Left colon (tissue), 2 donors: ENCODE results near the gene ANKRD53. TPM values are rescaled to one million over a fixed set of nuclear protein-coding genes. Genes with fewer than 3 reads are reported as not detected.

Experiments
- ATAC-seq: fragments of 200-7000 bp; cut with Tn5 transposase; one replicate; pipeline ENCODE4 v1.9.1; 2020; ENCODE audit warnings: mild to moderate bottlenecking, moderate library complexity
- DNase-seq, 2 donors: peaks; one replicate each; pipeline ENCODE4 v3.0.0-alpha.2; 2020
- intact Hi-C, 2 donors: fragments of 100-400 bp; cut with DNase I in 1 of 2; cut with micrococcal nuclease in 1 of 2; formaldehyde crosslinking; loops; one replicate each; pipeline versions ENCODE4 v1.11.2 to v1.14.0; 2022; cut with DNase I, micrococcal nuclease
- total RNA-seq, 2 donors: library from RNA; stranded (reverse); fragmentation: NEBNext Ultra II Directional; extraction: Animal tissue kit (Norgen Biotek cat#: 25700); gene quantifications; one replicate each; pipeline ENCODE4 v1.2.1, GENCODE V29; 2021
- donor health status: DM: no; HTN: no; CAD: no.
- donor health status: DM: yes; HTN: yes; CAD: no.

Gene ANKRD53
- total RNA-seq, 2 donors from 2014 or later, result 0.61 to 0.70 TPM

DNA sequence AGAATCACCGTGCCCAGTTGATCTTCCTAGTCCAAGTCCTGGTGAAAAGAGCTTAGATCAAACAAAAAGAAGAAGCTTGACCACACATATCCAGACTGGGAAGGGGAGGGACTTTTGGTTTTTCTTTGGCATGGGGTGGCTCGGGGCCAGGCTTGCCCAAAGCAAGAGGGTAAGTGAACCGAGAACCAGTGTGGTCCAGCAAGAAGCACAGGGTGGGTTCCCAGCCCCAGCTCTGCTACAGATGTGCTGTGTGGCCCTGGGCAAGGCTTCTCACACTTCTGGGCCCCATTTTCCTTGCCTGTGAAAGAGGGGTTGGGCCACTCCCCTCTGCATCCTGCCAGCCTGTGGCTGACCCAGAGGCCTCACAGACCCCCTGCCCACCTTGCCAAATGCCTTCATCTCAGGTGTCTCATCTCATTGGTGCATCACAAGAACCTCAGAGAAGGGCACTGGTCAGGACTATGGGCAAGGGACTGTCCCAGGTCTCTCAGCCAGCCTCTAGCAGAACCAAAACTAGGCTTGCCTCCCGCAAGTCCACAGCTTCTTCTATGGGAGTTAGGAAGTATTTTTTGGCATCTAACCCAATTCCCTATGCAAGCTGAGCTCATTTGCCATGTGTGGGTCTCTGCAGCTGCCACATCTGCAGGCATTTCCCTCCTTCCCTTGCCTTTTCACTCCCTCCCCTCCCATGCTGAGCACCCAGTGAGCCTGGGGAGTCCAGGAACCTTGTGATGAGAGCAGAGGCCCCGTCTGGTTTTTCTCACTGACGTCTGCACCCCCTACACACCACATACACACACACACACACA is 35.8 kb upstream of the ANKRD53 start:
- ATAC-seq (no peak), DNase-seq (peak in 1 of 2 donors; percentile 12)
- intact Hi-C loops, result loop anchor here in 1 of 2 donors (10.0 kb wide), 1 partner anchor 158 kb away; no protein-coding TSS in a partner anchor

DNA sequence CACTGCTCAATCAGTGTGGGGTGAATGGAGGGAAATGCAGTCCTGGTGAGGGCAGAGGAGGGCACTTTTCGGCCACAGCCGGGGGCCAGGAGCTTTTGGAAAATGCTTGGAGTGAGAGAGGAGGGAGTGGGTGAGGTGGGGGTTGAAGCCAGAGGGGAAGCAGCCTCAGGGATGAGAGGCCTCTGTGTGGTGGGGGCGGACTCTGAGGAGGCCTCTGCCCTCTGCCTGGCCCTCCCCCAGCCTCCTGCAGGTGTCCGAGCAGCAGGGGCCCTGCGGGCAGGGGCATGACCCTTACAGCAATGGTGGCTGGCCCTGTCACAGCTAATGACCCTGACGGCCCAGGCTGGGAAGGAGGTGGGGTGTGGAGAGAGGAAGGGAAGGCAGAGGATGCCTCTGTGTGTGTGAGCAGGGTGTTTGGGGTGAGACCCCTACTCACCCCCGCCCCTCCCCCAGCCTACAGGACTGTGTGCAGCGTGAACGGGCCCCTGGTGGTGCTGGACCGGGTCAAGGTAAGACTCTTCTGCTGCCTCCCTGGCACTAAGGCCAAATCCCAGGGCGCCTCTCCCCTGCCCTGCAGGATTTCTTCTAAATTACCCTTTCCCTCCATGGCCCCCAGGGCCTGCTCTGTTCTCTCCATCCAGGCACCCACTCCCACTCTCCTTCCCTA is 35.1 kb upstream of the ANKRD53 start:
- intact Hi-C loops, result loop anchor here in 1 of 2 donors (10.0 kb wide), 1 partner anchor 159 kb away; no protein-coding TSS in a partner anchor
- DNase-seq, result peak in 1 of 2 donors; percentile 5
- no peak for ATAC-seq

DNA sequence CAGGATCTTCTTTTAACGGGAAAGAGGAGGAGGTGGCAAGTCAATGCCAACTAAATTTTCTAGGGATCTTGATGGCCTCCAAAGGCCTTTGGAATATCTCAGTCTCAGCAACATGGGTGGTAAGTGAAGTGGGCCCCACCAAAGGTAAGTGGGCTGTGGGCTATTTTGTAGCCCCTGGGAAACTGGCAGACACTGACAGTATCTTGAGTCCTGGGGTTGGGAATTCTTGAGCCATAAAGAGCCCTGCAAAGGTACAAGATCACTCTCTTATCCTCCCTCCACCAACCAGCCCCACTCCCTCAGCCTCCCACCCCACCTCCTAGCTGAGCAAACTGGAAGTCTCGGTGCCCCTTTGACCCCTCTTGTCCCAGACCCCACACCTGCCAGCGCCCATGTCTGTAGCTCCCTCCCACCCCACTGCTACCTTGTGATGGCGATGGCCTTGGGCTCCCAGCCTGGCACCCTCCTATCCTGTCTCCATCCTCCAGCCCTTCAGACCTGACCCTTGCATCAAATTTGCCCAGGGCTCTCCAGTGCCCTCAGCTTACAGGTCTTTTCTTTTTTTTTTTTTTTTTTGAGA is 34.2 kb upstream of the ANKRD53 start:
- intact Hi-C loops, result loop anchor here in 1 of 2 donors (10.0 kb wide), 1 partner anchor 159 kb away; no protein-coding TSS in a partner anchor
- ATAC-seq (no peak), DNase-seq (peak in 1 of 2 donors; percentile 4)

DNA sequence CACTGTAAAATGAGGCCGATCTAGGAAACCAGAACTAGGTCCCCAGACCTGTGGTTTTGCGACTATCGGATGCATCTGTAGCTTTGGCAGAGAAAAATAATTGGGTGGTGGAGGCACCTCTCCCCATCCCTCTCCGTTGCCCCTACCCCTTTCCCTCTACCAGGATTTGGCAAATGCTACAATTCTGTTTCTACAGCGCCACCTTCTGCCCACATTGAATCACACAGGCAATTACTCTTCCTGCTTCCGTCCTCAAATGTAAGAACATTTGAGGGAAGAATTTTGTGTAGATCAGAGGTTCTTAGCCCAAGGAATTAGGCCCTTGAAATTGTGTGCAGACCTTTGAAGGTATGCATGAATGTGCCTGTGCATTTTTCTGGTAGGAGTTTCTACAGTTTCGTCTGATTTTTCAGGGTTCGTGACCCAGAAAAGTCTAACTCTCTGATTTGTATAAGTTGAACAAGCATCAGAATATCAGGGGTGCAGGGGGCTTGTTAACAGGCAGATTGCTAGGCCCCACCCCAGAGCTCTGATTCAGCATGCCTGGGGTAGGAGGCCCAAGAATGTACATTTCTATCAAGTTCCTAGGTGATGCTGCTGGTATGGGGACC is 31.5 kb upstream of the ANKRD53 start:
- peak; percentile 61 for ATAC-seq
- DNase-seq, result peak; percentile 17 to 54
- intact Hi-C loops, result loop anchor here in 1 of 2 donors (5.0 to 10.0 kb wide), 2 partner anchors 75 to 162 kb away; no protein-coding TSS in a partner anchor

DNA sequence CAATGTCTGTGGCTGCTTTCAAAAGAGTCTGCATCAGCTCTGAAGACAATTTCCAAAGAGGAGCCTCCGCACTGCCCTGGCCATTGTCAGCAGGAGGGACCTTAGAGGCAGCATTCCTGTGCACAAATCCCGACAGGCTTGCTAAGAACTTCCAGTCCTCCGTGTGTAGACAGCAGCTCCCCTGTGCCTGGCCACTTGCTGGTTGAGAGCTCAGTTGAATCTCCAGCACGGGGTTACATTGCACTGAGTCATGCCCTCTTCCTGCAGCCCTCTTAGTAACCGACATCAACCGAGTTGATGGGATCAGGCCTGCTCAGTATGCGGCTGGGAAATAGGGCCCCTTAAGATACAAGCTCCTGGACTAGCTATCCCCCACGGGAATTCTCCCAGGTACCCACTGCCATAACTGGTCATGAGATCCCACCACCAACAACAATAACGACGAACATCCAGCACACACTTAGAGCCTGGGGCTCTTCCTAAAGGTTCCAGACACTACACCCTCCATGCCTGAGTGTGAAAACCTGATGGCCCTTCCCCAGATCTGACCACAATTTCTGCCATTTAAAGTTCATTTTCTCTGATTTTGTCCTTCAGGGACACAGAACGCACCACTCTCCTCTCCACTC is 30.8 kb upstream of the ANKRD53 start:
- DNase-seq (peak in 1 of 2 donors; percentile 9), ATAC-seq (peak; percentile 11)
- intact Hi-C loops, result loop anchor here in 1 of 2 donors (5.0 to 10.0 kb wide), 2 partner anchors 75 to 163 kb away; no protein-coding TSS in a partner anchor

DNA sequence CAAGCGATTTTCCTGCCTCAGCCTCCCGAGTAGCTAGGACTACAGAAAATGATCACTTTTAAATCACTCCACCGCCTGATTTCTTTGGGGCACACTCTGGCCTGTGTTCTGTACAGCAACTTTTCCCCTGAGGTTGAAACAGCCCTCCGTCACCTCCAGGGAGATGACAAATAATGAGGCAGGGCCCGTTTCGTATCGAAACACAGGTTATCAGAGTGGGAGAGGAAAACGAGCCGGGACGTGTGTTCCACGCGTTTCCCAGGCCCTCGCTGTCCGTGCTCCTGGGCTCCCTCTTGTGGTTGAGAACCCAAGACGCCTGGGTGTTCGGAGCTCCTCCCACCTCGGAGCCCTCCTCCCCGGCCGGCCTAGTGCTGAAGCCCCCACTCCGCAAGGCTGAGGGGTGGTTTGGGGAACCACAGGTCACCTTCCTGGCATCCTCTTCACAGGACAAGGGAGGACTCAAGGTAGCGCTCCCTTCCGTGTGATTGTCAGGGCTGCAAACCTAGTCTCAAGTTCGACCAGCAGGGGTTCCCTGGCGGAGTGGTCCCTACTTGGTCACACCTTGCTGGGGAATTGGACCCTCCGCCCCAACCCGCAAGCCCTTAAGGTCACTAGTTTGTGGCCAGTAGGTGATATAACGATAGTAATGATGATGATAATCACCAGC is 30.0 kb upstream of the ANKRD53 start:
- intact Hi-C loops, result loop anchor here in 1 of 2 donors (5.0 to 10.0 kb wide), 2 partner anchors 76 to 164 kb away; no protein-coding TSS in a partner anchor
- ATAC-seq (peak; percentile 88), DNase-seq (peak; percentile 60 to 83)

DNA sequence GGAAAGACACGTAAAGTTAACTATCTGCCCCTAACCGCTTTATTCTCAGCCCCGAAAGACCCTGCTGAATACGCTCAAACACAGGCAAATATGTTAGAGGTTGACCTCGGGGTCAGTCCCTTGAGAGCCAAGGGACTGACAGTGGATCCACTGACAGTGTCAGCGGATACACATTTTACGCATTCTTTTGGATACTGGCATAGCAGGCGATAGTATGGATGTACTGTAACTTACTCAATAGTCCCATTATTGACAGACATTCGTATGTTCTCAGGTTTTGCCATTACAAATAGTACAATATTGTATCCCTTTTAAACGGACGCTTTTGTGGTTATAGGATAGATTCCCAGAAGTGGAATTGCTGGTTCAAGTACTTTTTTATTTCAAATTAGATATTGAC is 29.3 kb upstream of the ANKRD53 start:
- no peak for ATAC-seq
- intact Hi-C loops, result loop anchor here in 1 of 2 donors (5.0 to 10.0 kb wide), 2 partner anchors 77 to 164 kb away; no protein-coding TSS in a partner anchor
- no peak for DNase-seq

DNA sequence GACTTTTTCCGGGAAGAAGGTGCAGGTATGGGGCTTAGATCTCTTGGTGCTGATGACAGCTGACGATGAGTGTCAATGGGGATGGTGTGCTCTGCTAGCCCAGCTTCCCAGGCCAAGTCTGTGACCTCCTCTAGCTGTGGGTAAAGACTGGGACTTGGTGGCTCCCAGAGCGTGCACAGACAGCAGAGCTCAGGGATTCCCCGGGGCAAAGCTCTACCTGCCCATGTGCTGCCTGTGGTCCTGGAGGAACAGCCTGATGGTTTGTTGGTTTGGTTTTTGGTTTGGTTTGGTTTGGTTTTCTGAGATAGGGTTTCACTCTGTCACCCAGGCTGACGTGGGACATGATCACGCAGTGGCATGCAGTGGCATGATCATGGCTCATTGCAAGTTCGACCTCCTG is 23.5 kb upstream of the ANKRD53 start:
- intact Hi-C loops, result no loop called here
- peak in 1 of 2 donors; percentile 7 for DNase-seq
- ATAC-seq, result no peak

DNA sequence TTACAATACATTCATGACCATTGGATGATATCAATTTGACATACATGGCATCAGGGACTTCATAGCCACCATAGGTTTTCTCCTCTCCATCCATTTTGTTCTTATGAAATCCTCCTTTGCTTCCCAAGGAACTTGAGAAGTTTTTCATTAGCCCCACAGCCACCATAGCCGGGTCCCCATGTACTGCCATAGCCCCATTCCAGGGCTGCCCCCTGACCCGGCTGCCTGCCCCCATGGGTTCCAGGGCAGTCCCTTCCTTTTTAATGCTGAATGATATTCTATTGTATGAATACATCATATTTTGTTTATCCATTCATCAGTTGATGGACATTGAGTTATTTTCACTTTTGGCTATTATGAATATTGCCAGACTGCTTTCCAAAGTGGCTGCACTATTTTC is 22.3 kb upstream of the ANKRD53 start:
- DNase-seq (no peak), ATAC-seq (no peak)
- intact Hi-C loops, result no loop called here

DNA sequence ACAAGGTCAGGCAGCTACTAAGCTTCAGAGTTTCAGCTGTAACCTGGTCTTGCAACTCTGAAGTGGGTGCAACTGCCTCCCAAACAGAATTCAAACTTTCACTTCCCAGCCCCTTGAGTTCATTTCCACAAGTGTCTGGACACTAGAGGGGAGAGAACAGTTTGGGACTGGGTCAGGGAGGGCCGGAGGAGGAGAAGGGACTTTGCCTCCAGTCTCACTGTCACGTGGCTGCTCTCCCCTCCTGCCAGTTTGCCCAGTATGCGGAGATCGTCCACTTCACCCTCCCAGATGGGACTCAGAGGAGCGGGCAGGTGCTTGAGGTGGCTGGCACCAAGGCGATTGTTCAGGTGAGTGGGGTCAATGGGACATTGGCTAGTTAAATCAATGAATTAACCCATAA is 20.6 kb upstream of the ANKRD53 start:
- DNase-seq (peak in 1 of 2 donors; percentile 23), ATAC-seq (peak; percentile 64)
- intact Hi-C loops, result no loop called here

DNA sequence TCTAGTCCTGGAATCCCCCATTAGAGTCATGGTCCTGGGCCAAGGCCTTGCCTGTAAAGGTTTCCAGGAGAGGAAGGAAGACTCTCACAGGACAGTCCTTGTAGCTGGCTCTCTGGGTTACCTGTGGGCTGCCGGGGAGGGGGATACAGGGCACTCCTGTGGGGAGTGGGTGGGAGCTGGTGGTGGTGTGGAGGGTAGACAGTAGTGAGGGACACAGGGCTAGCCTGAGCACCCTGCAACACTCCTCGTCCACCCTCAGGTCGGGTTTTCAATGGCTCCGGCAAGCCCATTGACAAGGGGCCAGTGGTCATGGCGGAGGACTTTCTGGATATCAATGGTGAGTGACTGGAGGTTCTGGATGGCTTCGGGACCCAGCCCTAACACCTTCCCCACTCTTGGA is 19.7 kb upstream of the ANKRD53 start:
- intact Hi-C loops, result no loop called here
- ATAC-seq (no peak), DNase-seq (peak in 1 of 2 donors; percentile 9)

DNA sequence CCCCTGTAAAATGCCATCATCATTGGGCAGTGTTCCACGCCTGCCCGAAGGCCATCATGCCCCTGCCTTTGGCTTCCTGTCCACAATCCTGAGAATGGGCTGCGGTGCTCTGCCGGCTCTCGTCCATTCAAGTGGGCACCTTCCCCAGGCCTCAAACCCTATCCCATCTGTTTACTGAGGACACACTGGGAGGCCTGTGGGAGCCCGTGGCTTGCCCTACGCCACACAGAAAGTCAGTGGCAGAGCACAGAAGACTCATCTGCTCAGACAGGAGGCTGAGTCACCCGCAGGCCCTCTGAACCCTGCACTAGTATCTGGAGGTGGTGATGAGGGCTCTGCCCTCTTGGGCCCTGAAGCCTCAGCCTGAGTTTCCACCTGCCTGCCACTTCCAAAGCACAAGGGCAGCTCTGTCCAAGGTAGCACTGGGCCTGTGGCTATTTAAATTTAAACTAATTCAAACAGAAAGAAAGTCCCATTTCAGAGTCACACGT is 19.1 kb upstream of the ANKRD53 start:
- DNase-seq (peak in 1 of 2 donors; percentile 5), ATAC-seq (no peak)
- intact Hi-C loops, result no loop called here

DNA sequence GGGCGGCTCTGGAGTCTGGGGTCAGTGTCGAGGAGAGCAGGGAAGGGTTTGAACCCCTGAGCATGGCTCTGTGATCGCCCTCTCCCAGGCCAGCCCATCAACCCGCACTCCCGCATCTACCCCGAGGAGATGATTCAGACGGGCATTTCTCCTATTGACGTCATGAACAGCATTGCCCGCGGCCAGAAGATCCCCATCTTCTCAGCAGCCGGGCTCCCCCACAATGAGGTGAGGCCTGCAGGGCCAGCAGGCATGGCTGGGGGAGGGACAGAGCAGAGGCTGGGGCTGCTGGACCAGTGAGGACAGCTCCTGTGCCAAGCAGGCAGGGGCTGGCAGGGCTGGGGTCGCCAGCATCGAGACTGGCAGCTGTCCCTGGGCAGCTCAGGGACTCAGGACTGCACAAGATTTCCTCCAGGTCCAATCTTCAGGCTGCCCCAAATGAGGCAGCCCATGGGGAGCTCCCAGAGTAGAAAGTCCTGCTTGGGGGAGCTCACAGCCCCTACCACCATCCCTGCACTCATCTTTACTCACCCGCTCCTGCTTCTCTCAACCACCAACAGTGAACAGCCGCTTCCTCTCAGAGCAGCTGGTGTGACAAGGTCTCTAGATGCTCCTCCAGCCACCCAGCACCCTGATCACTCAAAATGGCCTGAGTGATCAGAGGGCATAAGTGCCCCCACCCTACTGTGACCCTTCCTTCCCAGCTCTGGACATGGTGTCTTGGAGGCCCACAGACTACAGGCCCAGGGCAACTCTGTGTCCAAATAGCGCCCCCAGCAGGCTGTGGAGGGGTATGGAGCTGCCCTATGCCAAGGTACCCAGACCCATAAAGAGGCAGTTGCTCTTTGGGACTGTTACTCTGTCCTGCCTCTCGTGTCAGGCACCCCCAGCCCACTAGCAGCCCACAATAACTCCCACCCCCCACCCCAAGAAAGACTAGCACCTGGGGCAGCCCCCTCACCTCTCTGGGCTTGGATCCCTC is 18.3 kb upstream of the ANKRD53 start:
- no peak for ATAC-seq
- DNase-seq, result peak in 1 of 2 donors; percentile 15
- intact Hi-C loops, result no loop called here

DNA sequence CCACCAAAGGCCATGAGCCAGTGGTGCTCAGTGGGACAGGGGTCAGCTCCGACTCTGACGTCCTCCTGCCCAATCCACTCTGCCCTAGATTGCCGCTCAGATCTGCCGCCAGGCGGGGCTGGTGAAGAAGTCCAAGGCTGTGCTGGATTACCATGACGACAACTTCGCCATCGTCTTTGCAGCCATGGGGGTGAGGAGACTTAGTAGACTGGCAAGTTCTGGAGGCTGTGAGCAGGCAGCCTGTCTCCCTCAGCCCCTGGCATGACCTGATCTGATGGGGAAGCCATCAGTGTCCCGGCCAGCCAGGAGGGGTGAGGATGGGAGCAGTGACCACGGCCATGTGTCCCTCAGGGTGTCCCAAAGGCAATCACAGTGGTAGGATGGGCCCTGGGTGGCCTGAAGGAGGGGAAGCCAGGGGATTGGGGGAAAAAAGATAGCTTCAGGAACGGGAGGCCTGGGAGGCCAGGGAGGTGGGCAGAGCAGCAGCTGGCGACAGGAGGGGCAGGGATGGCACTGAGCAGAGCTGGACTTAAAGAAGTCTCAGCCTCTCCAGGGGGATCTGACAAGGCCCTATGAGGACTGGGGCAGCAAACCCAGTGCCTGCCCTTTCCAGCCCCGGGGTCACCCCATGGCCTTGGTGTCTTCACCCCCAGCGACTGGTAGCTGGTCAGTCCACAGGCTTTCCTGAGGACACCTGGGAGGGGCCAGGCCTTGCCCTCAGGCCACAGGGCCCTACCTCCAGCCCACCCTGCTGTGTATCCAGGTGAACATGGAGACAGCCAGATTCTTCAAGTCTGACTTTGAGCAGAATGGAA is 17.4 kb upstream of the ANKRD53 start:
- peak in 1 of 2 donors; percentile 20 for DNase-seq
- intact Hi-C loops, result no loop called here
- ATAC-seq, result no peak

DNA sequence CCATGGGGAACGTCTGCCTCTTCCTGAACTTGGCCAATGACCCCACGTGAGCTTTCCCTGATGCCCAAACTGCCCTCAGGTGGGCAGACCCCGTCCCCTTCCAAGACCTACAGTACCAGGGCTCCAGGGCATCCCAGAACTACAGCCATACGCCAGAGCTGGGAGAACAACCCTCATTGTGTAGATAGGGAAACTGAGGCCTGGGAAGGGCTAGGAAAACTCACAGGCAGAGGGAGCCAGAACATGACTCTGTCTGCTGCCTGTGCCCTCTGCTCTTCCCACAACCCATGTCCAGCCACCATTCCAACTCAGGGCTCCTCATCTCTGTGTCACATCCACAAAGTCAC is 16.8 kb upstream of the ANKRD53 start:
- ATAC-seq (no peak), DNase-seq (peak in 1 of 2 donors; percentile 2)
- intact Hi-C loops, result no loop called here
